ENCODE data around the gene TAAR9. TPM values are rescaled to one million over a fixed set of nuclear protein-coding genes. Genes with fewer than 3 reads are reported as not detected.

Gene TAAR9
- total and polyA plus RNA-seq, 7 donors: not detected

DNA sequence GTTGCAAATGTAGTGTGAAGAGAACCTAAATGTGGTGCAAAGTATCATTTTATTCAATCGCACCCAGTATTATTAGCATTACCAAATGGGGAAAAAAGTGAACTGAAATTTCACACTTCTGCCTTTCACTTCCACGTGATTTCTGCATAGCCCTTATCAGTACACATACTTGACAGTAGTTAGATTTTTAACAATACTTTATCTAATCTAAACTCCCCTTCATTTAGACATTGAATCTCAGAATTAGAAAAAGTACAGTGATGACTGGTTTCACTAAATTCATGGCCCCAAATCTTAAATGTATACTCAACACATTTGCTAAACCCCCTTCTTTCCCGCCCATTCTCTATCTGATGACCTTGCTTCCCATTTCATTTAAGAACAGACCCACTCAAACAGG, 39.4 kb upstream of the TAAR9 start:
- H3K4me1 ChIP-seq: no peaks in the 10 kb centered on the region
- H3K36me3 ChIP-seq (ENCODE audit: insufficient read depth in 1 of 2, low read depth in 1 of 2): peaks cover 8 to 60% of the 10 kb centered on the region in 2 donors
- 87 to 91% (median 88%) methylated on average over 3 of the region's 3 CpGs for WGBS, 3 donors
- no peak for ATAC-seq
- TF ChIP-seq, protein P1, sequence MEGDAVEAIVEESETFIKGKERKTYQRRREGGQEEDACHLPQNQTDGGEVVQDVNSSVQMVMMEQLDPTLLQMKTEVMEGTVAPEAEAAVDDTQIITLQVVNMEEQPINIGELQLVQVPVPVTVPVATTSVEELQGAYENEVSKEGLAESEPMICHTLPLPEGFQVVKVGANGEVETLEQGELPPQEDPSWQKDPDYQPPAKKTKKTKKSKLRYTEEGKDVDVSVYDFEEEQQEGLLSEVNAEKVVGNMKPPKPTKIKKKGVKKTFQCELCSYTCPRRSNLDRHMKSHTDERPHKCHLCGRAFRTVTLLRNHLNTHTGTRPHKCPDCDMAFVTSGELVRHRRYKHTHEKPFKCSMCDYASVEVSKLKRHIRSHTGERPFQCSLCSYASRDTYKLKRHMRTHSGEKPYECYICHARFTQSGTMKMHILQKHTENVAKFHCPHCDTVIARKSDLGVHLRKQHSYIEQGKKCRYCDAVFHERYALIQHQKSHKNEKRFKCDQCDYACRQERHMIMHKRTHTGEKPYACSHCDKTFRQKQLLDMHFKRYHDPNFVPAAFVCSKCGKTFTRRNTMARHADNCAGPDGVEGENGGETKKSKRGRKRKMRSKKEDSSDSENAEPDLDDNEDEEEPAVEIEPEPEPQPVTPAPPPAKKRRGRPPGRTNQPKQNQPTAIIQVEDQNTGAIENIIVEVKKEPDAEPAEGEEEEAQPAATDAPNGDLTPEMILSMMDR (IDR thresholded peaks at IDR 0.05): no peak
- H3K27me3 ChIP-seq (ENCODE audit: insufficient read depth in 3 of 3, low read length in 2 of 3): no peaks in the 10 kb centered on the region
- no peaks in the 10 kb centered on the region for H3K9me3 ChIP-seq
- no peak overlapping the region for H3K4me3 ChIP-seq
- H3K27ac ChIP-seq: no peak overlapping the region
- no peak for DNase-seq
- intact Hi-C loops (cut with DNase I): no loop called here

DNA sequence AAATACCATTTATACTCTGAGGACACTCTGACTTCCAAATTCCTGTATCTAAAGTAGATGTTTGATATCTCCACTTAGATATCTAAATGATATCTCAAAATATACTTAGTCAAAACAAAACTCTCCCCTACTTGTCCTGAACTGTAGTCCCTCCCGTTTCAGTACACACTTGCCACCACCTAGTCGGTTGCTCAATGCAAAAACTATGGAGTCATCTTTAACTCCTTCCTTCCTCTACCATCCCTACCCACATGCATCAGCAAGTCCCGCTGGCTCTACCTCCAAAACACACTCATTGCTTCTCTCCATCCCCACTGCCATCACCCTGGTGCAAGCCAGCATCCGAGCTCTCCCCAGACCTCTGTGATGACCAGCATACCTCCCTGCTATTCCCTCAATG, 38.3 kb upstream of the TAAR9 start:
- Histone ChIP-seq H3K9me3 (no peaks in the 10 kb centered on the region), H3K36me3 (ENCODE audit: insufficient read depth in 1 of 2, low read depth in 1 of 2) (peaks cover 8 to 60% of the 10 kb centered on the region in 2 donors), H3K4me3 (no peak overlapping the region), H3K4me1 (peaks cover 6% of the 10 kb centered on the region), H3K27ac (no peak overlapping the region), H3K27me3 (ENCODE audit: insufficient read depth in 3 of 3, low read length in 2 of 3) (no peaks in the 10 kb centered on the region)
- intact Hi-C loops (cut with DNase I): no loop called here
- DNase-seq (no peak), ATAC-seq (peak in 1 of 4 donors; percentile 56)
- TF ChIP-seq, protein P1 (IDR thresholded peaks at IDR 0.05): no peak
- 62 to 69% (median 63%) methylated on average over 4 of the region's 4 CpGs for WGBS, 3 donors

DNA sequence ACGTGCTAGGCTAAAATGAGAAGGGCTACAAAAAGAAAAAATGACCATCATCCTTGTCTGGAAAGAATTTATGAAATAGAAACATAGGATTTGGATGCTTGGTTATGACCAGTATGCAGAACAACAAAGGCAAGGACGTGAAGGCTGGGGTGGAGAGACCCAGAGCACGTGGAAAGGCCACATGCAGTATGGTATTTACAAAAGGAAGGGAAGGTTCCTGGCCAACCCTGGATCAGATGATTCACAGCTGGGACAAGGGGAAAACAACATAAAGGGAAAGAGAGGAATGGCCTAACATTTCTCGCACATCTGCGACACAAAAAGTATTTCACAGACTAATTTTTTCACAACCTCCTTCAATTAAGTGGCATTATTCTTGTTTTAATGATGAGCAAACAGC, 33.3 kb upstream of the TAAR9 start:
- H3K4me1 ChIP-seq: peaks cover 28% of the 10 kb centered on the region
- H3K4me3 ChIP-seq: no peak overlapping the region
- TF ChIP-seq, protein P1 (IDR thresholded peaks at IDR 0.05): no peak
- H3K27me3 ChIP-seq (ENCODE audit: insufficient read depth in 3 of 3, low read length in 2 of 3): no peaks in the 10 kb centered on the region
- DNase-seq (no peak), ATAC-seq (no peak)
- no peak overlapping the region for H3K27ac ChIP-seq
- 65 to 76% (median 66%) methylated on average over 5 of the region's 5 CpGs for WGBS, 3 donors
- intact Hi-C loops (cut with DNase I): no loop called here
- H3K9me3 ChIP-seq: no peaks in the 10 kb centered on the region
- peaks cover 0 to 42% of the 10 kb centered on the region in 2 donors for H3K36me3 ChIP-seq (ENCODE audit: insufficient read depth in 1 of 2, low read depth in 1 of 2)

DNA sequence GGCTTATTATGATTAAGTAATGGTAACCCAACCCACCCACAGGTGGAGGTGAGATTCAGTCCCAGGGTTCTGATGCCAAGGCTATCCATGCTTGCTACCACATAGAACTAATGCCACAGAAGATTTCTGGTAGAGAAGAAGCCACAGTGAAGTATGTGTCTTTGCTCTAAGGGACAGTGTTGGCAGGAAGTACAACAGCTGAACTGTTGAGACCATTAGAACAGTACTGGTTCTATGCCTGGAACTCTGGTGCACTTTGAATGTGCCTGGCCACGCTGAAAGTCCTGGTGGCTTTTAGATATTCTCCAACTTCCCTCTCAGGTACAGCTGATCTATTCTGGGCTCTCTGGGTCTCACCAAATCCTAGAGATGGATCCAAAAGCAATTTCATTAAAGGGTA, 32.9 kb upstream of the TAAR9 start:
- Histone ChIP-seq H3K27ac (no peak overlapping the region), H3K4me1 (peaks cover 31% of the 10 kb centered on the region), H3K27me3 (ENCODE audit: insufficient read depth in 3 of 3, low read length in 2 of 3) (no peaks in the 10 kb centered on the region), H3K36me3 (ENCODE audit: insufficient read depth in 1 of 2, low read depth in 1 of 2) (peaks cover 0 to 40% of the 10 kb centered on the region in 2 donors), H3K4me3 (no peak overlapping the region), H3K9me3 (no peaks in the 10 kb centered on the region)
- WGBS, 3 donors: 31 to 63% (median 47%) methylated on average over 1 of the region's 1 CpG
- intact Hi-C loops (cut with DNase I): no loop called here
- no peak for DNase-seq
- no peak for ATAC-seq
- TF ChIP-seq, protein P1 (IDR thresholded peaks at IDR 0.05): no peak

DNA sequence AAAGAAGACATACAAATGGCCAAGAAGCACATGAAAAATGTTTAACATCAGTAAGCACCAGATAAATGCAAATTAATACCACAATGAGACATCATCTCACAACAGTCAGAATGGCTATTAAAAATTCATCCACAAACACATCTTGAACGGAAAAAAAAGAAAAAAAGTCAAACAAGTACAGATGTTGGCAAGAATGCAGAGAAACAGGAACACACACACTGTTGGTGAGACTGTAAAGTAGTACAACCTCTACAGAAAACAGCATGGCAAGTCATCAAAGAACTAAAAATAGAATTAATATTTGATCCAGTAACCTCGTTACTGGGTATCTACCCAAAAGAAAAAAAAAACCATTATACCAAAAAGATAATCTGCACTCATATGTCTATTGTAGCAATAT, 31.6 kb upstream of the TAAR9 start:
- Histone ChIP-seq H3K4me1 (peaks cover 44% of the 10 kb centered on the region), H3K36me3 (ENCODE audit: insufficient read depth in 1 of 2, low read depth in 1 of 2) (peaks cover 0 to 27% of the 10 kb centered on the region in 2 donors), H3K4me3 (no peak overlapping the region), H3K27me3 (ENCODE audit: insufficient read depth in 3 of 3, low read length in 2 of 3) (no peaks in the 10 kb centered on the region), H3K9me3 (no peaks in the 10 kb centered on the region), H3K27ac (no peak overlapping the region)
- WGBS, 3 donors: 36 to 42% (median 40%) methylated on average over 2 of the region's 2 CpGs
- ATAC-seq (no peak), DNase-seq (no peak)
- intact Hi-C loops (cut with DNase I): no loop called here
- TF ChIP-seq, protein P1 (IDR thresholded peaks at IDR 0.05): no peak
